ENCODE data around the gene SARDH.

DNA sequence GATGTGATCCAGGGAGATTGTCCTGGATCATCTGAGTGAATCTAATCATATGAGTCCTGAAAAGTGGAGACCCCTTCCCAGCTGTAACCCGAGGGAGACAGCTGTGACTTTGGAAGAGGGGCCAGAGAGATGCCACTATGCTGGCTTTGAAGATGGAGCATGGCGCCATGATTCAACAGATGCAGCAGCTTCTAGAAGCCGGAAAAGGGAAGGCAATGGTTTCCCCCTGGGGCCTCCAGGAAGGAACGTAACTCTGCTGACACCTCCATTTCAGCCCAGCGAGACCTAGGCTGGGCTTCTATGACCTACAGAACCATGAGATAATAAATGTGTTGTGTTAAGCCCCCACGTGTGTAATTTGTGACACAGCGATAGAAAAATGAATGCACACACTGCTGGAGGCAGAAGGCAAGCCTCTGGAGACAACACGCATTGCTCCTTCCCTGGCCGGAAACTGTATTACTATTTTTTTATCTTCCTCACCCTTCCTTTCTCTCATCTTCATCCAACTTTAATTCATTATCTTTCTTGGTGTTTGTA lies 16.6 kb upstream of the SARDH start:
- TF ChIP-seq, protein P1, sequence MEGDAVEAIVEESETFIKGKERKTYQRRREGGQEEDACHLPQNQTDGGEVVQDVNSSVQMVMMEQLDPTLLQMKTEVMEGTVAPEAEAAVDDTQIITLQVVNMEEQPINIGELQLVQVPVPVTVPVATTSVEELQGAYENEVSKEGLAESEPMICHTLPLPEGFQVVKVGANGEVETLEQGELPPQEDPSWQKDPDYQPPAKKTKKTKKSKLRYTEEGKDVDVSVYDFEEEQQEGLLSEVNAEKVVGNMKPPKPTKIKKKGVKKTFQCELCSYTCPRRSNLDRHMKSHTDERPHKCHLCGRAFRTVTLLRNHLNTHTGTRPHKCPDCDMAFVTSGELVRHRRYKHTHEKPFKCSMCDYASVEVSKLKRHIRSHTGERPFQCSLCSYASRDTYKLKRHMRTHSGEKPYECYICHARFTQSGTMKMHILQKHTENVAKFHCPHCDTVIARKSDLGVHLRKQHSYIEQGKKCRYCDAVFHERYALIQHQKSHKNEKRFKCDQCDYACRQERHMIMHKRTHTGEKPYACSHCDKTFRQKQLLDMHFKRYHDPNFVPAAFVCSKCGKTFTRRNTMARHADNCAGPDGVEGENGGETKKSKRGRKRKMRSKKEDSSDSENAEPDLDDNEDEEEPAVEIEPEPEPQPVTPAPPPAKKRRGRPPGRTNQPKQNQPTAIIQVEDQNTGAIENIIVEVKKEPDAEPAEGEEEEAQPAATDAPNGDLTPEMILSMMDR (IDR thresholded peaks at IDR 0.05), result no peak
- no peak for TF ChIP-seq POLR2A (IDR thresholded peaks at IDR 0.05)
